ENCODE data around the gene SBF2. TPM values are rescaled to one million over a fixed set of nuclear protein-coding genes. Genes with fewer than 3 reads are reported as not detected.
"Not testable (repeated sequence)": the region's sequence is repeated elsewhere in the genome, so short reads cannot be mapped to it uniquely, and the experiment has no call there.

SBF2 gene
- polyA plus RNA-seq, 1 donor, result 45.4 TPM

GRCh38 chr11:9905960-9906791 lies 387.8 kb downstream of the SBF2 start:
- H3K4me3 ChIP-seq (ENCODE audit: low read length), result no peak overlapping the region
- no peaks in the 10 kb centered on the region for H3K9me3 ChIP-seq (ENCODE audit: control insufficient read depth, low read depth, low read length)
- no CpG with 5 or more reads among the region's 3 CpGs for WGBS (ENCODE audit: insufficient coverage, low lambda C conversion rate)
- no peak overlapping the region for H3K27ac ChIP-seq (ENCODE audit: low read length)
- no peak for DNase-seq
- no peaks in the 10 kb centered on the region for H3K27me3 ChIP-seq (ENCODE audit: control insufficient read depth, insufficient read depth, low read length)
- H3K4me1 ChIP-seq (ENCODE audit: control insufficient read depth, insufficient read depth, low read length), result no peaks in the 10 kb centered on the region
- no peaks in the 10 kb centered on the region for H3K36me3 ChIP-seq (ENCODE audit: control insufficient read depth, insufficient read depth, low read length)

- WGBS (ENCODE audit: insufficient coverage, low lambda C conversion rate), result no CpG with 5 or more reads among the region's 1 CpG
- no peak overlapping the region for H3K4me3 ChIP-seq (ENCODE audit: low read length)
- H3K27me3 ChIP-seq (ENCODE audit: control insufficient read depth, insufficient read depth, low read length), result no peaks in the 10 kb centered on the region
- no peaks in the 10 kb centered on the region for H3K36me3 ChIP-seq (ENCODE audit: control insufficient read depth, insufficient read depth, low read length)
- no peak for DNase-seq
- H3K27ac ChIP-seq (ENCODE audit: low read length), result no peak overlapping the region
- no peaks in the 10 kb centered on the region for H3K4me1 ChIP-seq (ENCODE audit: control insufficient read depth, insufficient read depth, low read length)
- H3K9me3 ChIP-seq (ENCODE audit: control insufficient read depth, low read depth, low read length), result no peaks in the 10 kb centered on the region
Observed at GRCh38 chr11:9905501-9905951, 388.5 kb downstream of the SBF2 start.

- WGBS (ENCODE audit: insufficient coverage, low lambda C conversion rate), result 100% methylated on average over 1 of the region's 6 CpGs
Observed at GRCh38 chr11:9903579-9903978, 390.4 kb downstream of the SBF2 start.

DNA sequence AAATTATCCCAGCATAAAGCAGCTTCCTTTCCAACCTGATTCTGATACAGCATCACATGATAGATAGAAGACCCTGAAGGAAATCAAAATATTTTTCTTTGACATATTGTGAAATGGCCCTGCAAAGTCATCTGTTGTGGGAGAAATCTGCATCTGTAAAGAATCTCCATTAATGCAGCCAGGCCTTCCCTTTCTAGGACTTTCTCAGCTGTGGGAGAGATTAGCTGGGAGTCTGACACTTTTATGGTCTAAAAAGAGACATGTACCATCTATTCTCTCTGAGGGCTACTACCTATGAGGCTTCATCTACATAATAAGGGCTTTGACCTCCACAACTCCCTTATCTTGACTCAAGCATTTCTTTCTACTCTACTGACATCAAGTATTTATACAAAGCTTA lies 392.1 kb downstream of the SBF2 start:
- no peak overlapping the region for H3K4me3 ChIP-seq (ENCODE audit: low read length)
- no peak for DNase-seq
- H3K27me3 ChIP-seq (ENCODE audit: control insufficient read depth, insufficient read depth, low read length), result no peaks in the 10 kb centered on the region

More at GRCh38 chr11:9903579-9903978, 390.4 kb downstream of the SBF2 start:
- H3K4me3 ChIP-seq (ENCODE audit: low read length), result no peak overlapping the region
- DNase-seq, result no peak
- H3K4me1 ChIP-seq (ENCODE audit: control insufficient read depth, insufficient read depth, low read length), result no peaks in the 10 kb centered on the region
- H3K36me3 ChIP-seq (ENCODE audit: control insufficient read depth, insufficient read depth, low read length), result no peaks in the 10 kb centered on the region
- no peak overlapping the region for H3K27ac ChIP-seq (ENCODE audit: low read length)
- no peaks in the 10 kb centered on the region for H3K27me3 ChIP-seq (ENCODE audit: control insufficient read depth, insufficient read depth, low read length)
- H3K9me3 ChIP-seq (ENCODE audit: control insufficient read depth, low read depth, low read length), result no peaks in the 10 kb centered on the region

GRCh38 chr11:9900253-9900652 lies 393.8 kb downstream of the SBF2 start:
- H3K27me3 ChIP-seq (ENCODE audit: control insufficient read depth, insufficient read depth, low read length); DNase-seq; H3K36me3 ChIP-seq (ENCODE audit: control insufficient read depth, insufficient read depth, low read length); H3K9me3 ChIP-seq (ENCODE audit: control insufficient read depth, low read depth, low read length); H3K27ac ChIP-seq (ENCODE audit: low read length); H3K4me1 ChIP-seq (ENCODE audit: control insufficient read depth, insufficient read depth, low read length); H3K4me3 ChIP-seq (ENCODE audit: low read length): not testable (repeated sequence)
- 96% methylated on average over 3 of the region's 8 CpGs for WGBS (ENCODE audit: insufficient coverage, low lambda C conversion rate)

More for the DNA sequence above, 392.1 kb downstream of the SBF2 start:
- H3K27ac ChIP-seq (ENCODE audit: low read length), result no peak overlapping the region
- H3K4me1 ChIP-seq (ENCODE audit: control insufficient read depth, insufficient read depth, low read length), result no peaks in the 10 kb centered on the region
- H3K9me3 ChIP-seq (ENCODE audit: control insufficient read depth, low read depth, low read length), result no peaks in the 10 kb centered on the region
- no peaks in the 10 kb centered on the region for H3K36me3 ChIP-seq (ENCODE audit: control insufficient read depth, insufficient read depth, low read length)

- WGBS (ENCODE audit: insufficient coverage, low lambda C conversion rate), result no CpG with 5 or more reads among the region's 1 CpG
- peaks cover 10% of the 10 kb centered on the region for H3K36me3 ChIP-seq (ENCODE audit: control insufficient read depth, insufficient read depth, low read length)
- H3K9me3 ChIP-seq (ENCODE audit: control insufficient read depth, low read depth, low read length), result peaks cover 4% of the 10 kb centered on the region
- no peak overlapping the region for H3K27ac ChIP-seq (ENCODE audit: low read length)
- no peak overlapping the region for H3K4me3 ChIP-seq (ENCODE audit: low read length)
- no peak for DNase-seq
- no peaks in the 10 kb centered on the region for H3K4me1 ChIP-seq (ENCODE audit: control insufficient read depth, insufficient read depth, low read length)
- no peaks in the 10 kb centered on the region for H3K27me3 ChIP-seq (ENCODE audit: control insufficient read depth, insufficient read depth, low read length)
Observed at GRCh38 chr11:9899676-9900075, 394.3 kb downstream of the SBF2 start.

GRCh38 chr11:9896902-9897301 lies 397.1 kb downstream of the SBF2 start:
- no peaks in the 10 kb centered on the region for H3K27me3 ChIP-seq (ENCODE audit: control insufficient read depth, insufficient read depth, low read length)
- H3K4me1 ChIP-seq (ENCODE audit: control insufficient read depth, insufficient read depth, low read length), result no peaks in the 10 kb centered on the region
- no peak overlapping the region for H3K27ac ChIP-seq (ENCODE audit: low read length)
- 100% methylated on average over 1 of the region's 2 CpGs for WGBS (ENCODE audit: insufficient coverage, low lambda C conversion rate)
- H3K9me3 ChIP-seq (ENCODE audit: control insufficient read depth, low read depth, low read length), result peaks cover 5% of the 10 kb centered on the region
- H3K4me3 ChIP-seq (ENCODE audit: low read length), result no peak overlapping the region
- no peak for DNase-seq
- H3K36me3 ChIP-seq (ENCODE audit: control insufficient read depth, insufficient read depth, low read length), result peaks cover 18% of the 10 kb centered on the region

- H3K27me3 ChIP-seq (ENCODE audit: control insufficient read depth, insufficient read depth, low read length), result no peaks in the 10 kb centered on the region
- peaks cover 18% of the 10 kb centered on the region for H3K36me3 ChIP-seq (ENCODE audit: control insufficient read depth, insufficient read depth, low read length)
- peaks cover 5% of the 10 kb centered on the region for H3K9me3 ChIP-seq (ENCODE audit: control insufficient read depth, low read depth, low read length)
- no peak for DNase-seq
- H3K4me1 ChIP-seq (ENCODE audit: control insufficient read depth, insufficient read depth, low read length), result no peaks in the 10 kb centered on the region
- WGBS (ENCODE audit: insufficient coverage, low lambda C conversion rate), result 100% methylated on average over 1 of the region's 1 CpG
- H3K4me3 ChIP-seq (ENCODE audit: low read length), result no peak overlapping the region
- H3K27ac ChIP-seq (ENCODE audit: low read length), result no peak overlapping the region
Observed at GRCh38 chr11:9895006-9895405, 399.0 kb downstream of the SBF2 start.

- Histone ChIP-seq H3K27ac (ENCODE audit: low read length) (no peak overlapping the region), H3K36me3 (ENCODE audit: control insufficient read depth, insufficient read depth, low read length) (peaks cover 18% of the 10 kb centered on the region), H3K4me3 (ENCODE audit: low read length) (no peak overlapping the region), H3K9me3 (ENCODE audit: control insufficient read depth, low read depth, low read length) (peaks cover 5% of the 10 kb centered on the region), H3K4me1 (ENCODE audit: control insufficient read depth, insufficient read depth, low read length) (no peaks in the 10 kb centered on the region), H3K27me3 (ENCODE audit: control insufficient read depth, insufficient read depth, low read length) (no peaks in the 10 kb centered on the region)
- WGBS (ENCODE audit: insufficient coverage, low lambda C conversion rate), result no CpG with 5 or more reads among the region's 2 CpGs
- DNase-seq, result no peak
Observed at GRCh38 chr11:9893474-9893873, 400.5 kb downstream of the SBF2 start.

GRCh38 chr11:9888938-9889337 lies 405.1 kb downstream of the SBF2 start:
- Histone ChIP-seq H3K27ac (ENCODE audit: low read length) (no peak overlapping the region), H3K4me3 (ENCODE audit: low read length) (no peak overlapping the region), H3K27me3 (ENCODE audit: control insufficient read depth, insufficient read depth, low read length) (no peaks in the 10 kb centered on the region), H3K36me3 (ENCODE audit: control insufficient read depth, insufficient read depth, low read length) (peaks cover 10% of the 10 kb centered on the region), H3K4me1 (ENCODE audit: control insufficient read depth, insufficient read depth, low read length) (no peaks in the 10 kb centered on the region), H3K9me3 (ENCODE audit: control insufficient read depth, low read depth, low read length) (no peaks in the 10 kb centered on the region)
- DNase-seq, result no peak
- no CpG with 5 or more reads among the region's 1 CpG for WGBS (ENCODE audit: insufficient coverage, low lambda C conversion rate)

DNA sequence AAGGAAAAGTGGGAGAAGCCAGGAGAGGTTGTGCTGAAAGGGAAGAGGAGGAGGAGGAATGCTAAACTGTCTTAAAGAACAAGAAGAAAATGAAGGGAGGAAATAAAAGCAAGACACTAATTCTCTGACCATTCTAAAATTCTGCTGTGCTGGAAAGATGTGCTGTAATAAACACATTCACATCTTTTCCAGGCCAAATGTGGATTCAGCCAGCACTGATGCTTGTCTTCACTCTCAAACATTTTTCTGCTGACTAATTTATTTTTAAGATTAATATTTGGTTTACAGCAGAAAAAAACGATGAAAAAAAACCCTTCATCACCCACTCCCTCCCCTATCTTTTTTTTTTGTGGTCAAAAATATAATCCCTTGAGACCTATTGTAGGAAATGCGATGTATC lies 406.5 kb downstream of the SBF2 start:
- WGBS (ENCODE audit: insufficient coverage, low lambda C conversion rate), result 67% methylated on average over 1 of the region's 2 CpGs
- H3K4me3 ChIP-seq (ENCODE audit: low read length), result no peak overlapping the region
- H3K36me3 ChIP-seq (ENCODE audit: control insufficient read depth, insufficient read depth, low read length), result peaks cover 2% of the 10 kb centered on the region
- no peaks in the 10 kb centered on the region for H3K9me3 ChIP-seq (ENCODE audit: control insufficient read depth, low read depth, low read length)
- DNase-seq, result no peak
- H3K27ac ChIP-seq (ENCODE audit: low read length), result no peak overlapping the region
- no peaks in the 10 kb centered on the region for H3K27me3 ChIP-seq (ENCODE audit: control insufficient read depth, insufficient read depth, low read length)
- H3K4me1 ChIP-seq (ENCODE audit: control insufficient read depth, insufficient read depth, low read length), result no peaks in the 10 kb centered on the region
